ENCODE data around the gene OCA2. TPM values are rescaled to one million over a fixed set of nuclear protein-coding genes. Genes with fewer than 3 reads are reported as not detected.

Gene OCA2
- total and polyA plus RNA-seq, 2 of the 8 experiments (the other 6 are each of a cell fraction or from before 2014, with no cell fraction given) = 0.20 TPM

- Histone ChIP-seq H4K91ac (replicated peaks; ENCODE audit: insufficient read length, low read length) (no peak overlapping the region), H3K4me2 (ENCODE audit: insufficient read depth in 1 of 2, low read depth in 2 of 2, low read length in 2 of 2) (peak overlapping the region in 1 of 2 experiments; percentile 24; a peak in 2 of 4 replicates), H3K9me3 (ENCODE audit: insufficient read depth in 2 of 2, low read depth in 1 of 2, low read length in 1 of 2) (peaks cover 7 to 10% of the 10 kb centered on the region in 2 experiments; a peak in 3 of 4 replicates), H3K23me2 (ENCODE audit: low read depth, low read length) (no peaks in the 10 kb centered on the region), H3K27ac (ENCODE audit: low read depth, low read length) (no peak overlapping the region), H2BK12ac (ENCODE audit: low read depth, low read length) (peak overlapping the region; percentile 7; the same call in 1 of the 2 replicates), H4K20me1 (replicated peaks in 1 of 2; ENCODE audit: control insufficient read depth in 1 of 2, insufficient read depth in 2 of 2, low read length in 2 of 2) (no peaks in the 10 kb centered on the region), H3K4ac (replicated peaks; ENCODE audit: insufficient read length, low read depth, low read length) (no peak overlapping the region), H3K36me3 (ENCODE audit: control insufficient read depth in 2 of 4, insufficient read depth in 4 of 4, low read length in 3 of 4) (no peaks in the 10 kb centered on the region), H2BK5ac (ENCODE audit: low read depth, low read length) (no peak overlapping the region), H2BK20ac (ENCODE audit: low read length) (no peak overlapping the region), H3K56ac (replicated peaks; ENCODE audit: insufficient read length, low read depth, low read length) (no peak overlapping the region), H4K8ac (ENCODE audit: extremely low read depth, insufficient read depth, low read length) (no peak overlapping the region), H2BK120ac (replicated peaks; ENCODE audit: low read depth, low read length) (no peak overlapping the region), H3K18ac (ENCODE audit: extremely low read depth, low read length) (peak overlapping the region; percentile 60), H3K27me3 (replicated peaks in 1 of 4; ENCODE audit: control insufficient read depth in 3 of 4, extremely low read depth in 1 of 4, insufficient read depth in 3 of 4, low read length in 3 of 4) (no peaks in the 10 kb centered on the region), H3K23ac (ENCODE audit: insufficient read length) (no peak overlapping the region), H3K79me2 (ENCODE audit: control insufficient read depth in 1 of 2, insufficient read depth in 2 of 2, low read length in 2 of 2) (no peaks in the 10 kb centered on the region), H3K14ac (ENCODE audit: insufficient read length) (no peak overlapping the region), H3K4me3 (ENCODE audit: extremely low read depth in 1 of 4, insufficient read depth in 2 of 4, low read depth in 3 of 4, low read length in 4 of 4) (no peak overlapping the region), H3K79me1 (ENCODE audit: low read depth, low read length) (no peaks in the 10 kb centered on the region), H3K9ac (replicated peaks in 1 of 4; ENCODE audit: extremely low read depth in 1 of 4, low read depth in 3 of 4, low read length in 3 of 4) (no peak overlapping the region), H2AK5ac (ENCODE audit: low read depth, low read length) (no peak overlapping the region), H2BK15ac (ENCODE audit: low read length) (no peak overlapping the region), H4K5ac (ENCODE audit: insufficient read length, low read depth, low read length) (no peak overlapping the region), H3K4me1 (replicated peaks in 1 of 4; ENCODE audit: control insufficient read depth in 3 of 4, insufficient read depth in 4 of 4, low read length in 3 of 4) (peaks cover 2 to 7% (median 4%) of the 10 kb centered on the region in 4 experiments), H2AFZ (ENCODE audit: low read length) (no peak overlapping the region)
- ChIA-PET POLR2A (ENCODE audit: partially characterized antibody) (no interaction called here), CTCF (ENCODE audit: partially characterized antibody) (interaction anchor here (0.8 to 2.1 kb wide), 10 partner anchors 10 to 251 kb away, joined by 3 to 5 read pairs (median 4); no protein-coding TSS in a partner anchor)
- no peak for DNase-seq (ENCODE audit: low read depth in 1 of 2, low spot score in 2 of 2)
- WGBS, 2 experiments (ENCODE audit: extremely low coverage in 1 of 2, insufficient coverage in 1 of 2, insufficient read length in 1 of 2, insufficient replicate concordance in 2 of 2, low coverage in 1 of 2, low lambda C conversion rate in 2 of 2, missing lambda C conversion rate in 1 of 2) = 71% methylated on average over 14 of the region's 14 CpGs; no CpG with 5 or more reads in 1 of the 2 experiments
- FAIRE-seq = no peak
- no peak for TF ChIP-seq SRF (IDR thresholded peaks at IDR 0.05; ENCODE audit: low read depth, low read length)
- TF ChIP-seq RAD21 (IDR thresholded peaks at IDR 0.05 in 1 of 2, conservative IDR thresholded peaks at IDR 0.05 in 1 of 2; ENCODE audit: low read depth in 2 of 2, low read length in 2 of 2) = 0 out of 4 replicates have a peak, but pooled peaks of 1 of the 2 experiments have one; percentile 3
- no peak for TF ChIP-seq SIRT6 (IDR thresholded peaks at IDR 0.05; ENCODE audit: low read length)
Observed at GRCh38 chr15:27767918-27768640, 331.0 kb downstream of the OCA2 start.

All from H1 (cell line).